PC-3 (cell line): ENCODE measurements around the gene RNF141.

Experiments
- EZH2 ChIP-seq: fragments of 300-600 bp; sonication (generic); IDR thresholded peaks from one replicate; pipeline ENCODE4 v1.6.1; 2017; ENCODE audit warnings: antibody characterized with exemption, mild to moderate bottlenecking, low read length; ENCODE audit not compliant: unreplicated experiment
- TF ChIP-seq, protein P1 (sequence below): fragments of 300-600 bp; sonication (generic); conservative IDR thresholded peaks from 2 replicates; pipeline ENCODE4 v1.5.1; 2017; ENCODE audit warnings: antibody characterized with exemption, low read depth, mild to moderate bottlenecking, low read length

DNA sequence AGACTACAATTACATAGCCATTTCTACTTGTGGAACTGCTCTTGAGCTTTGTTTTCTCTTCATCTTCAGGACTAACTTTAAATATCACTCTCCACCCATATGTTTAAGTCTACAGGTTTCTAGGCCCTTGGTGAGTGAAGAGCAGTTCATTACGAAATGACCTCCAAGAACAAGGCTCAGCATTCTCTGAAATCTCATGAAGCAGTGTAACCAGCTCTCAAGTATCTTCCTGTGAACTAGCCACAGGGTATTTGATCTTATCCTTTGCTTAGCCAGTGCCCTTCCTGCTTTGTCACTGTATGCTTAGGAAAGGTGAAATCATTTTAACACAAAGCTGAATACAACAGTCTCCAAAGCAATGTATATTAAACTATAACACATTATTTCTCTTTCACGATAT lies 47.9 kb upstream of the RNF141 start:
- TF ChIP-seq EZH2: no peak
- TF ChIP-seq, protein P1, sequence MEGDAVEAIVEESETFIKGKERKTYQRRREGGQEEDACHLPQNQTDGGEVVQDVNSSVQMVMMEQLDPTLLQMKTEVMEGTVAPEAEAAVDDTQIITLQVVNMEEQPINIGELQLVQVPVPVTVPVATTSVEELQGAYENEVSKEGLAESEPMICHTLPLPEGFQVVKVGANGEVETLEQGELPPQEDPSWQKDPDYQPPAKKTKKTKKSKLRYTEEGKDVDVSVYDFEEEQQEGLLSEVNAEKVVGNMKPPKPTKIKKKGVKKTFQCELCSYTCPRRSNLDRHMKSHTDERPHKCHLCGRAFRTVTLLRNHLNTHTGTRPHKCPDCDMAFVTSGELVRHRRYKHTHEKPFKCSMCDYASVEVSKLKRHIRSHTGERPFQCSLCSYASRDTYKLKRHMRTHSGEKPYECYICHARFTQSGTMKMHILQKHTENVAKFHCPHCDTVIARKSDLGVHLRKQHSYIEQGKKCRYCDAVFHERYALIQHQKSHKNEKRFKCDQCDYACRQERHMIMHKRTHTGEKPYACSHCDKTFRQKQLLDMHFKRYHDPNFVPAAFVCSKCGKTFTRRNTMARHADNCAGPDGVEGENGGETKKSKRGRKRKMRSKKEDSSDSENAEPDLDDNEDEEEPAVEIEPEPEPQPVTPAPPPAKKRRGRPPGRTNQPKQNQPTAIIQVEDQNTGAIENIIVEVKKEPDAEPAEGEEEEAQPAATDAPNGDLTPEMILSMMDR: no peak
